GM10248 (cell line): ENCODE results near the gene PHAF1.

Experiments used
- CTCF ChIA-PET: fragments of 300-600 bp; sonication (Branson Sonifier 250); formaldehyde crosslinking; extraction: SDS; loops from one replicate; lab custom pipeline; 2021; ENCODE audit warnings: antibody characterized with exemption; lab: Yijun Ruan, JAX
- POLR2A ChIA-PET: fragments of 350-650 bp; sonication (Branson Sonifier 250); formaldehyde crosslinking; extraction: SDS; loops from one replicate; lab custom pipeline; 2020; ENCODE audit warnings: antibody characterized with exemption; lab: Yijun Ruan, JAX
- DNase-seq: peaks from one replicate; pipeline ENCODE4 v3.0.0; 2012; ENCODE audit errors: extremely low spot score
- CTCF ChIP-seq: IDR thresholded peaks from 2 replicates; pipeline ENCODE4 v1.5.1; 2012; ENCODE audit warnings: mild to moderate bottlenecking, low read depth; ENCODE audit errors: extremely low read depth, missing control alignments, control extremely low read depth

The PHAF1 gene

GRCh38 chr16:67188323-67188722 lies 78.6 kb downstream of the PHAF1 start:
- TF ChIP-seq CTCF: no peak
- ChIA-PET CTCF (interaction anchor here (1.1 to 4.3 kb wide), 5 partner anchors 13 to 228 kb away, joined by 3 to 45 read pairs (median 17); partner anchors contain the start of gene NOL3), POLR2A (no interaction called here)
- no peak for DNase-seq

- no peak for DNase-seq
- ChIA-PET CTCF (interaction anchor here (1.1 to 2.8 kb wide), 6 partner anchors 11 to 228 kb away, joined by 3 to 17 read pairs (median 3); partner anchors contain the start of gene NOL3), POLR2A (no interaction called here)
- TF ChIP-seq CTCF: no peak
Observed at GRCh38 chr16:67188798-67189197, 79.1 kb downstream of the PHAF1 start.

- POLR2A ChIA-PET: interaction anchor here (0.5 kb wide), 1 partner anchor 209 kb away, joined by 3 read pairs; no protein-coding TSS in a partner anchor
- DNase-seq: no peak
- CTCF ChIA-PET: interaction anchor here (1.1 to 2.8 kb wide), 8 partner anchors 12 to 174 kb away, joined by 3 to 17 read pairs (median 4); partner anchors contain the start of gene NOL3
- TF ChIP-seq CTCF: no peak
Observed at GRCh38 chr16:67190041-67190440, 80.3 kb downstream of the PHAF1 start, which contains the start of gene EXOC3L1. Gene EXOC3L1, minus strand, starts transcription at chr16:67190136. Its CDS starts 460 bp downstream, at chr16:67189676.

- ChIA-PET CTCF (interaction anchor here (1.1 to 2.8 kb wide), 6 partner anchors 15 to 175 kb away, joined by 3 to 17 read pairs (median 4); partner anchors contain the start of gene NOL3), POLR2A (no interaction called here)
- no peak for DNase-seq
- TF ChIP-seq CTCF: no peak
Observed at GRCh38 chr16:67190448-67191399, 81.0 kb downstream of the PHAF1 start.

GRCh38 chr16:67191411-67191994 lies 81.8 kb downstream of the PHAF1 start:
- ChIA-PET CTCF (interaction anchor here (0.8 to 1.7 kb wide), 3 partner anchors 21 to 174 kb away, joined by 3 to 6 read pairs (median 3); partner anchors contain the start of gene NOL3), POLR2A (no interaction called here)
- TF ChIP-seq CTCF: no peak
- no peak for DNase-seq
